Body of pancreas (tissue), 4 donors: ENCODE results near the gene DZIP1L. TPM values are rescaled to one million over a fixed set of nuclear protein-coding genes. Genes with fewer than 3 reads are reported as not detected.

Experiments used
- ATAC-seq: fragments of 150-250 bp; one replicate; pipeline ENCODE4 v1.9.1; 2016
- DNase-seq, 4 donors: peaks; one replicate each; pipeline ENCODE4 v3.0.0-alpha.2; 2019
- H3K27ac ChIP-seq, 4 donors: fragments of 200-600 bp; sonication (generic); 1 replicate in 3 of 4; 2 replicates in 1 of 4; pipeline versions ENCODE4 v1.5.1 to v1.6.1; 2016 to 2019; ENCODE audit warnings: mild to moderate bottlenecking in 1 of 4, mixed read lengths in 1 of 4, moderate library complexity in 1 of 4
- H3K27me3 ChIP-seq, 2 donors: fragments of 200-600 bp; sonication (generic); one replicate each; pipeline ENCODE4 v1.6.0; 2016; ENCODE audit warnings: mild to moderate bottlenecking in 1 of 2
- H3K36me3 ChIP-seq, 2 donors: fragments of 200-600 bp; sonication (generic); replicated peaks in 1 of 2; 2 replicates each; pipeline ENCODE4 v1.5.1; 2016; ENCODE audit warnings: low read depth in 2 of 2; ENCODE audit not compliant: insufficient read depth in 1 of 2
- H3K4me1 ChIP-seq: fragments of 200-600 bp; sonication (generic); one replicate; pipeline ENCODE4 v1.6.0; 2016
- H3K4me3 ChIP-seq, 2 donors: fragments of 200-600 bp; sonication (generic); 1 replicate in 1 of 2; 2 replicates in 1 of 2; pipeline ENCODE4 v1.5.1; 2016 to 2019
- H3K9me3 ChIP-seq, 3 donors: fragments of 200-600 bp; sonication (generic); 1 replicate in 2 of 3; 2 replicates in 1 of 3; pipeline ENCODE4 v1.5.1; 2016
- POLR2A ChIP-seq, 3 donors: fragments of 450-650 bp; IDR thresholded peaks; one replicate each; pipeline ENCODE4 v1.6.1; 2016; ENCODE audit warnings: antibody characterized with exemption in 3 of 3, mild to moderate bottlenecking in 2 of 3
- WGBS, 2 donors: methylation state at CpG; one replicate each; pipeline ENCODE4 v1.1.5; 2017; 5-methylcytosine and 5-hydroxymethylcytosine counted together
- intact Hi-C: fragments of 100-400 bp; cut with DNase I; formaldehyde crosslinking; loops from one replicate; pipeline ENCODE4 v1.15.1; 2023
- total RNA-seq, 2 donors: library from RNA; depleted of rRNA; stranded (reverse); fragments of >200 nt; gene quantifications; one replicate each; pipeline ENCODE4 v1.1.0, GENCODE V29; 2016
- TF ChIP-seq, protein P1 (sequence below), 7 experiments: fragments of 450-650 bp in 4 of 7; fragments of 200-600 bp in 3 of 7; sonication (generic) in 3 of 7; IDR thresholded peaks; one replicate each; pipeline ENCODE4 v1.5.1; 2016 to 2019; ENCODE audit warnings: antibody characterized with exemption in 7 of 7

DZIP1L gene
- total RNA-seq, 2 donors from 2014 or later: 33.7 to 70.2 TPM

DNA sequence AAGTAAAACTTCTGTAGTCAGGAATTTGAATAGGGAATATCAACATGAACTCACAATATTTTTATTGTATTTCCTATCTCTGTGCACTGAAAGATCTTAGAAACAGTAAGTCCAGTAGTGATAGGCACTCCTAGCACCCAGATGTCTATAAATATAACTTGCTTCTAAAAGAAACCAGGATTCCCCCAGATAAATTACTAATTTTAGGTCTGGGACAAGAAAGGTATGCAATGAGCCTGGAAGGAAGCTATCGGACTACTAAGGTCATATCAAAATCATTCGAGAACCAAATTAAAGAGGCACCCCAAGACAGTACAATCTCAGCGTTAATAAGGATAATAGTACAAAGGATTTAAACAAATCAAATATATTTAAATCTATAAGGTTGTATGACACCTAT, 58.0 kb downstream of the DZIP1L start:
- intact Hi-C loops: no loop called here
- TF ChIP-seq POLR2A (IDR thresholded peaks at IDR 0.05): no peak
- TF ChIP-seq, protein P1, sequence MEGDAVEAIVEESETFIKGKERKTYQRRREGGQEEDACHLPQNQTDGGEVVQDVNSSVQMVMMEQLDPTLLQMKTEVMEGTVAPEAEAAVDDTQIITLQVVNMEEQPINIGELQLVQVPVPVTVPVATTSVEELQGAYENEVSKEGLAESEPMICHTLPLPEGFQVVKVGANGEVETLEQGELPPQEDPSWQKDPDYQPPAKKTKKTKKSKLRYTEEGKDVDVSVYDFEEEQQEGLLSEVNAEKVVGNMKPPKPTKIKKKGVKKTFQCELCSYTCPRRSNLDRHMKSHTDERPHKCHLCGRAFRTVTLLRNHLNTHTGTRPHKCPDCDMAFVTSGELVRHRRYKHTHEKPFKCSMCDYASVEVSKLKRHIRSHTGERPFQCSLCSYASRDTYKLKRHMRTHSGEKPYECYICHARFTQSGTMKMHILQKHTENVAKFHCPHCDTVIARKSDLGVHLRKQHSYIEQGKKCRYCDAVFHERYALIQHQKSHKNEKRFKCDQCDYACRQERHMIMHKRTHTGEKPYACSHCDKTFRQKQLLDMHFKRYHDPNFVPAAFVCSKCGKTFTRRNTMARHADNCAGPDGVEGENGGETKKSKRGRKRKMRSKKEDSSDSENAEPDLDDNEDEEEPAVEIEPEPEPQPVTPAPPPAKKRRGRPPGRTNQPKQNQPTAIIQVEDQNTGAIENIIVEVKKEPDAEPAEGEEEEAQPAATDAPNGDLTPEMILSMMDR (IDR thresholded peaks at IDR 0.05): no peak
- DNase-seq (no peak), ATAC-seq (no peak)
- 89 to 90% methylated on average over 3 of the region's 3 CpGs for WGBS, 2 donors
- no peaks in the 10 kb centered on the region for H3K4me1 ChIP-seq
- H3K9me3 ChIP-seq: no peaks in the 10 kb centered on the region
- no peak overlapping the region for H3K4me3 ChIP-seq
- no peaks in the 10 kb centered on the region for H3K27me3 ChIP-seq
- no peaks in the 10 kb centered on the region for H3K36me3 ChIP-seq
- H3K27ac ChIP-seq: no peak overlapping the region

- WGBS, 2 donors: 96 to 100% methylated on average over 1 of the region's 1 CpG
- Histone ChIP-seq H3K27ac (no peak overlapping the region), H3K9me3 (no peaks in the 10 kb centered on the region), H3K36me3 (no peaks in the 10 kb centered on the region), H3K4me3 (no peak overlapping the region), H3K27me3 (no peaks in the 10 kb centered on the region), H3K4me1 (no peaks in the 10 kb centered on the region)
- DNase-seq (no peak), ATAC-seq (no peak)
- TF ChIP-seq POLR2A (IDR thresholded peaks at IDR 0.05): no peak
- intact Hi-C loops: no loop called here
Observed at GRCh38 chr3:138054057-138054456, 61.4 kb downstream of the DZIP1L start.

GRCh38 chr3:138051947-138052802, 63.2 kb downstream of the DZIP1L start:
- no peak for ATAC-seq

DNA sequence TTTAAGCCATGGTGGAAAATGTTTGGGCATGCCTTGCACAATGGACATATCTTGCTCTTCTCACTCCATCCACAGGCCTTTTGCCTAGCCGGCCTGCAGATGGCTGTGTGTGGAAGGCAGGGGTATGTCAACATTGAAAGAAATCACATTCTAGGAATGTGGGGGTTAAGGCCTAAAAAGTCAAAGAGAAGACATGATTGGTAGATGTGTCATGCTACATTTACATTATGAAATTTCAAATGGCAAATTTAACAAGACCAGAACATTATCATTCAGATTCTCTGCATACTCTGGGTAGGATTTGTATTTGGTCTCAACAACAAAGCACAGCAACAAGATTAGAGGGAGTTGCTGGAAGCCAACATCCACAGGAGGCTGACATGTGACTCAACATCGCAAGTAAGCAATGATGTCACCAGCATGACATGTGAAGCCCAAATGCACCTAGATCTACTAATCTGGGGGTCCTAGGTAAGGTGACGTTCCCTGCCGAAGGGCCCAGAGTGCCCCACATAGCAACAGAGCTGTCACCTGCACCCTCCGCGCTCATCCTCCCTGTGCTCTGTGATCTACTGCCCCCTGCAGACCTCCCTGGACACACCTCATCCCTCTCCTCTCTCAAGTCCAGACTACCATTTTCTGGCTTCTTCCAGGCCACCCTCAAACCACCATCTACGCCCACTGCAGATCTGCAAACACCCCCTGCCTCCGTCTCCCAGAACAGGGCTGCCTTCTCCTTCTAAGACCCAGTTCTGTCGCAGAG, 66.1 kb downstream of the DZIP1L start:
- Histone ChIP-seq H3K27ac (no peak overlapping the region), H3K4me1 (no peaks in the 10 kb centered on the region), H3K36me3 (no peaks in the 10 kb centered on the region), H3K9me3 (no peaks in the 10 kb centered on the region), H3K4me3 (no peak overlapping the region), H3K27me3 (no peaks in the 10 kb centered on the region)
- DNase-seq: no peak
- WGBS, 2 donors: 86 to 87% methylated on average over 9 of the region's 9 CpGs
- ATAC-seq: no peak
- TF ChIP-seq, protein P1 (IDR thresholded peaks at IDR 0.05): no peak
- TF ChIP-seq POLR2A (IDR thresholded peaks at IDR 0.05): no peak
- intact Hi-C loops: no loop called here

More at GRCh38 chr3:138051947-138052802, 63.2 kb downstream of the DZIP1L start:
- 35% methylated on average over 8 of the region's 8 CpGs for WGBS, 2 donors
- no peaks in the 10 kb centered on the region for H3K36me3 ChIP-seq
- peak; percentile 34 to 63 (median 38) for DNase-seq
- no peak overlapping the region for H3K4me3 ChIP-seq
- no peaks in the 10 kb centered on the region for H3K9me3 ChIP-seq
- TF ChIP-seq, protein P1 (IDR thresholded peaks at IDR 0.05): peak; percentile 40 to 60 (median 49)
- no peak for TF ChIP-seq POLR2A (IDR thresholded peaks at IDR 0.05)
- no peaks in the 10 kb centered on the region for H3K4me1 ChIP-seq
- no peak overlapping the region for H3K27ac ChIP-seq
- H3K27me3 ChIP-seq: no peaks in the 10 kb centered on the region
- intact Hi-C loops: no loop called here

GRCh38 chr3:138047596-138048158, 67.7 kb downstream of the DZIP1L start:
- Histone ChIP-seq H3K4me1 (no peaks in the 10 kb centered on the region), H3K27ac (no peak overlapping the region), H3K27me3 (no peaks in the 10 kb centered on the region), H3K36me3 (no peaks in the 10 kb centered on the region), H3K4me3 (no peak overlapping the region), H3K9me3 (no peaks in the 10 kb centered on the region)
- ATAC-seq (no peak), DNase-seq (no peak)
- WGBS, 2 donors: 46 to 63% methylated on average over 5 of the region's 5 CpGs
- intact Hi-C loops: no loop called here
- TF ChIP-seq POLR2A (IDR thresholded peaks at IDR 0.05): no peak
